Upper lobe of right lung (tissue), 1 donor: ENCODE results near the gene OSBPL2. TPM values are rescaled to one million over a fixed set of nuclear protein-coding genes. Genes with fewer than 3 reads are reported as not detected.

Experiments
- ATAC-seq: fragments of 200-7000 bp; cut with Tn5 transposase; one replicate; pipeline ENCODE4 v1.9.1; 2020; ENCODE audit warnings: mild to moderate bottlenecking, moderate library complexity
- DNase-seq: peaks from one replicate; pipeline ENCODE4 v3.0.0-alpha.2; 2020
- H3K27ac ChIP-seq: fragments of 200-600 bp; one replicate; pipeline ENCODE4 v1.8.0; 2022
- H3K27me3 ChIP-seq: fragments of 200-600 bp; one replicate; pipeline ENCODE4 v1.8.0; 2022; ENCODE audit warnings: mild to moderate bottlenecking
- H3K36me3 ChIP-seq: fragments of 200-600 bp; one replicate; pipeline ENCODE4 v1.8.0; 2022
- H3K4me1 ChIP-seq: fragments of 200-600 bp; one replicate; pipeline ENCODE4 v1.8.0; 2022
- H3K4me3 ChIP-seq: fragments of 200-600 bp; one replicate; pipeline ENCODE4 v1.8.0; 2022; ENCODE audit warnings: mild to moderate bottlenecking
- H3K9me3 ChIP-seq: fragments of 200-600 bp; one replicate; pipeline ENCODE4 v1.8.0; 2022
- intact Hi-C: fragments of 100-400 bp; cut with DNase I; formaldehyde crosslinking; loops from one replicate; pipeline ENCODE4 v1.11.0; 2022
- total RNA-seq: library from RNA; stranded (reverse); fragmentation: NEBNext Ultra II Directional; extraction: Animal tissue kit (Norgen Biotek cat#: 25700); gene quantifications from one replicate; pipeline ENCODE4 v1.2.1, GENCODE V29; 2021
- TF ChIP-seq, protein P1 (sequence below): fragments of 200-600 bp; IDR thresholded peaks from one replicate; pipeline ENCODE4 v1.8.0; 2022; ENCODE audit warnings: antibody characterized with exemption
- donor health status: DM: no; HTN: yes; CAD: no; lungs with severe emphysema.

OSBPL2 gene
- total RNA-seq, 1 donor from 2014 or later: 52.3 TPM

DNA sequence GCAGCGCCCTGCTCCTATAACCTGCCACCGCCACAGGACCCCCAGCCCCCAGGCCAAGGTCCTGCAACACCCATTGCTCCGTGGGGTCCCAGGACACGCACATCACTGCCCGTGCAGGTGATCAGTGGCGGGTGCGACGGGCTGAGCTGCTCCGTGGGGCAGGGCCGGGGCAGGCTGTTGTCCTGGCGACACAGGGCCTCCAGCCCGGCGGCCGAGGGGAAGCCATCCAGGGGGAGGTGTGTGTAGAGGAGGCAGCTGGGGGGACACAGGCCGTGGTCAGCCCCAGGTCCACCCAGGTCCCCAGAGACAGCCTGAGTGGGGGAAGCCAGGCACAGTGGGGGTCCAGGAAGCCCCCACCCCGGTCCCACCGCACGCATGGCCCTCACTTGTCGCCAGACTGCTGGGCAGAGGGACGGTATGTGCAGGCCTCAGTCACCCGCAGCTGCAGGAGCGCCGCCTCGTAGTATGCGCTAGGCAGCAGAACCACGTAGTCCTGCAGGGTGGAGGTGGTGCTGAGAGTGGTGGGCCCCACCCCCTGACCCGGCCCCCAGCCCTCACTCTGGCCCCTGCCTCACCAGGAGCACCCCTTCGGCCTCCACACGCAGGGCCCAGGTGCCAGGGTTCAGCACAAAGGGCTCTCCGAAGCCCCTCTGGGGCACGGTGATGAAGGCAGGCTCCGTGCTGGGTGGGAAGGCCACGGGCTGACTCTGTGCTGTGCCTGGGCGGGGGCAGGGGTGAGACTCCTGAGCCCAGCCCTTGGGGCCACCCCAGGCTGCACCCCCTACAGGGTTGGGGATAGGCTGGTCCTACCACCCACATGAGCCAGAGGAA is 94.9 kb downstream of the OSBPL2 start:
- H3K4me1 ChIP-seq: no peaks in the 10 kb centered on the region
- H3K27ac ChIP-seq: no peak overlapping the region
- H3K4me3 ChIP-seq: no peak overlapping the region
- no peak for ATAC-seq
- DNase-seq: no peak
- intact Hi-C loops: no loop called here
- TF ChIP-seq, protein P1, sequence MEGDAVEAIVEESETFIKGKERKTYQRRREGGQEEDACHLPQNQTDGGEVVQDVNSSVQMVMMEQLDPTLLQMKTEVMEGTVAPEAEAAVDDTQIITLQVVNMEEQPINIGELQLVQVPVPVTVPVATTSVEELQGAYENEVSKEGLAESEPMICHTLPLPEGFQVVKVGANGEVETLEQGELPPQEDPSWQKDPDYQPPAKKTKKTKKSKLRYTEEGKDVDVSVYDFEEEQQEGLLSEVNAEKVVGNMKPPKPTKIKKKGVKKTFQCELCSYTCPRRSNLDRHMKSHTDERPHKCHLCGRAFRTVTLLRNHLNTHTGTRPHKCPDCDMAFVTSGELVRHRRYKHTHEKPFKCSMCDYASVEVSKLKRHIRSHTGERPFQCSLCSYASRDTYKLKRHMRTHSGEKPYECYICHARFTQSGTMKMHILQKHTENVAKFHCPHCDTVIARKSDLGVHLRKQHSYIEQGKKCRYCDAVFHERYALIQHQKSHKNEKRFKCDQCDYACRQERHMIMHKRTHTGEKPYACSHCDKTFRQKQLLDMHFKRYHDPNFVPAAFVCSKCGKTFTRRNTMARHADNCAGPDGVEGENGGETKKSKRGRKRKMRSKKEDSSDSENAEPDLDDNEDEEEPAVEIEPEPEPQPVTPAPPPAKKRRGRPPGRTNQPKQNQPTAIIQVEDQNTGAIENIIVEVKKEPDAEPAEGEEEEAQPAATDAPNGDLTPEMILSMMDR: no peak
- H3K9me3 ChIP-seq: no peaks in the 10 kb centered on the region
- peaks cover 75% of the 10 kb centered on the region for H3K36me3 ChIP-seq
- no peaks in the 10 kb centered on the region for H3K27me3 ChIP-seq

DNA sequence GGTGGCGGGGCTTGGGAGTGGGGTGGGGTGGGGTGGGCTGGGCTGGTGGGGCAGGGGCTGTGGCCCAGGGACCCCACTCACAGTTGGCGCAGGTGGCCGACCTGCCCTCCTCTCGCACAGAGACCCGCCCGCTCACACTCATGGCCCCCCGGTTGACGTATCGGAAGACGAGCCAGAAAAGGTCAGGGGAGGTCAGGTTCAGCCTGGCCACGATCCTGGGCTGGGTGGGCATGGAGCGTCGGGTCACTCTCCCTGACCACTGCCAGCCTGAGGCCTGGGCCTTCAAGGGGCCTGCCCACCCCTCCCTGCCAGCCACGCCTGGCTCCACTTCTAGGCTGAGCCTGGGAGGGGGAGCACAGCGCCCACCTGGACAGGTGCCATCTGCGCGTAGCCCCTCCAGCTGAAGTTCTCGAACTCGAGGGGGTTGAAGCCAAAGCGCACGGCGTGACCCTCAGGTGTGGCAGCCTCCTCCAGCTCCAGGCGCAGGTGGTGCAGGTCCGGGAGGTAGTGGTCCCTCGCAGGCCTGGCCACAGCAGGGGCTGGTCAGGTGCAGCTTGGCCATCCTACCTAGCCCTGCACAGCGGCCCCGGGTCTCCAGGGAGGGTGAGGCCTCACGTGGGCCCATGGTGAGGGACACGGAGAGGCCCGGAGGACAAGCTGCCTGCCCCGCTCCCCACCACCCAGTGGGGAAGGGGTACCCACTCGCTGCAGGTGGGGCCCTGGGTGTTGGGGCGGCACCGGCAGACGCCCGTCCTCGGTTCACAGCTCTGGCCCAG is 95.7 kb downstream of the OSBPL2 start:
- Histone ChIP-seq H3K27ac (no peak overlapping the region), H3K27me3 (no peaks in the 10 kb centered on the region), H3K9me3 (no peaks in the 10 kb centered on the region), H3K4me3 (no peak overlapping the region), H3K36me3 (peaks cover 72% of the 10 kb centered on the region), H3K4me1 (no peaks in the 10 kb centered on the region)
- TF ChIP-seq, protein P1: no peak
- ATAC-seq (no peak), DNase-seq (no peak)
- intact Hi-C loops: no loop called here

DNA sequence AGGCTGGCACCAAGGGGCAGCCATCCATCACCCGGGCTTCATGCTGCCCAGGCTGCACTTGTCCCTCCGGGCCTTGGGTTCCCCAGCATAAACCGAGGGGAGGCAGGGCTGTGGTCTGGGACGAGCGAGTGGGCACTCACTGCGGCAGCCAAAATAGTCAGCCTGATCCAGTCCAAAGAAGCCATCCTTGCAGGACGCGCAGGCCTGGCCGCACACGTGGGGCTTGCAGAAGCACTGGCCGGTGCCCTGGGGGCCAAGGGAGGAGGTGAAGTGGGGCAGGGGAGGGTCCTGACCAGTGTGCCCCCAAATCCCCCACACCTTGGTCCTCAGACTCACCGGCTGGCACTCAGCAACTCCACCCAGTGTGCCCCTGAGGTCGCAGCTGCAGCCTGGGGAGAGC is 96.6 kb downstream of the OSBPL2 start:
- Histone ChIP-seq H3K36me3 (peaks cover 71% of the 10 kb centered on the region), H3K4me1 (no peaks in the 10 kb centered on the region)
- TF ChIP-seq, protein P1: no peak

DNA sequence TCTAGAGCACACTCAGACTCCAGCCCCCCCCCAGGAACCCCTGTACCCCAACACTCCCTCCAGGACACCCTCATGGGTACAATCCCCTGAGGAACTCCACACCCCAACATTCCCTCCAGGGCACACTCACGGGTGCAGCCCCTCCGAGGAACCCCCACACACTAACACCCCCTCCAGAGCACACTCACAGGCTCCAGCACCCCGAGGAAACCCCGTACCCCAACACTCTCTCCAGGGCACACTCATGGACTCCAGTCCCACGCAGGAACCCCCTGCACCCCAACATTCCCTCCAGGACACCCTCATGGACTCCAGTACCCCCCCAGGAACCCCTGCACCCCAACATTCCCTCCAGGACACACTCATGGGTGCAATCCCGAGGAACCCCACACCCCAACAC is 97.2 kb downstream of the OSBPL2 start:
- peaks cover 71% of the 10 kb centered on the region for H3K36me3 ChIP-seq
- no peaks in the 10 kb centered on the region for H3K27me3 ChIP-seq
- TF ChIP-seq, protein P1: no peak
- intact Hi-C loops: no loop called here
- H3K4me1 ChIP-seq: no peaks in the 10 kb centered on the region
- H3K9me3 ChIP-seq: no peaks in the 10 kb centered on the region
- no peak overlapping the region for H3K27ac ChIP-seq
- no peak for DNase-seq
- no peak overlapping the region for H3K4me3 ChIP-seq
- ATAC-seq: no peak

More for the DNA sequence above, 96.6 kb downstream of the OSBPL2 start:
- DNase-seq (no peak), ATAC-seq (no peak)
- intact Hi-C loops: no loop called here
- H3K9me3 ChIP-seq: no peaks in the 10 kb centered on the region
- no peak overlapping the region for H3K27ac ChIP-seq
- no peak overlapping the region for H3K4me3 ChIP-seq
- H3K27me3 ChIP-seq: no peaks in the 10 kb centered on the region

DNA sequence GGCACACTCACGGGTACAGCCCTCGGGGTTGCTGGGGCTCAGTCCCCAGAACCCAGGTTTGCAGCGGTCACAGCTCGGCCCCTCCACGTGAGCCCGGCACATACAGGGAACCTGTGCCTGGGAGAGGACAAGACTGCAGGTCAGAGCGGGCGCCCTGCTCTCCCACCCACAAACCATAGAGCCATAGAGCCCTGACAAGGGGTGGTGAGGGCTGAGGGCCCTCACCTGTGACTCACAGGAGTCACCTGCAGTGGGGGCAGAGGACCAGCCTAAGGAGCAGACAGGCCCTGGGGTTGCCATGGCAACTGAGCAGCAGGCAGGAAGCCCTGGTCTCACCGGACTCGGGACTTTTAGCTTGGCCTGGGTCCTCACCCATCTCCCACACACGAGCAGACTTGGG is 98.0 kb downstream of the OSBPL2 start:
- Histone ChIP-seq H3K9me3 (no peaks in the 10 kb centered on the region), H3K36me3 (peaks cover 72% of the 10 kb centered on the region), H3K4me3 (no peak overlapping the region), H3K27me3 (no peaks in the 10 kb centered on the region), H3K4me1 (no peaks in the 10 kb centered on the region), H3K27ac (no peak overlapping the region)
- no peak for DNase-seq
- intact Hi-C loops: no loop called here
- ATAC-seq: no peak
- TF ChIP-seq, protein P1: no peak
